NCI-H460 (cell line): ENCODE data around the gene PDHB. TPM values are rescaled to one million over a fixed set of nuclear protein-coding genes. Genes with fewer than 3 reads are reported as not detected.
A peak's percentile ranks its signal among the peaks of the same experiment; 100 is the strongest.
"Not testable (repeated sequence)": the region's sequence is repeated elsewhere in the genome, so short reads cannot be mapped to it uniquely, and the experiment has no call there.

ENCODE experiments used
- DNase-seq: peaks from one replicate; pipeline ENCODE4 v3.0.0-alpha.2; 2016; ENCODE audit warnings: low read depth; ENCODE audit errors: extremely low read depth
- total RNA-seq: library from RNA; depleted of rRNA; stranded (reverse); fragments of >200 nt; shearing (Covaris generic); gene quantifications from 2 replicates; pipeline ENCODE4 v1.2.3, GENCODE V29; 2014

PDHB gene
- total RNA-seq, 1 experiment from 2014 or later: 73.9 TPM

DNA sequence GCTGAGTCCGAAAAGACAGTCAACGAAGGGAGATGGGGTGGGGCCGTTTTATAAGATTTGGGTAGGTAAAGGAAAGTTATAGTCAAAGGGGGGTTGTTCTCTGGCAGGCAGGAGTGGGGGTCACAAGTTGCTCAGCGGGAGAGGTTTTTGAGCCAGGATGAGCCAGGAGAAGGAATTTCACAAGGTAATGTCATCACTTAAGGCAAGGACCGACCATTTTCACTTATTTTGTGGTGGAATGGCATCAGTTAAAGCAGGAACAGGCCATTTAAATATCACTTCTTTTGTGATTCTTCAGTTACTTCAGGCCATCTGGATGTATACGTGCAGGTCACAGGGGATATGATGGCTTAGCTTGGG lies 7.3 kb upstream of the PDHB start:
- not testable (repeated sequence) for DNase-seq

DNA sequence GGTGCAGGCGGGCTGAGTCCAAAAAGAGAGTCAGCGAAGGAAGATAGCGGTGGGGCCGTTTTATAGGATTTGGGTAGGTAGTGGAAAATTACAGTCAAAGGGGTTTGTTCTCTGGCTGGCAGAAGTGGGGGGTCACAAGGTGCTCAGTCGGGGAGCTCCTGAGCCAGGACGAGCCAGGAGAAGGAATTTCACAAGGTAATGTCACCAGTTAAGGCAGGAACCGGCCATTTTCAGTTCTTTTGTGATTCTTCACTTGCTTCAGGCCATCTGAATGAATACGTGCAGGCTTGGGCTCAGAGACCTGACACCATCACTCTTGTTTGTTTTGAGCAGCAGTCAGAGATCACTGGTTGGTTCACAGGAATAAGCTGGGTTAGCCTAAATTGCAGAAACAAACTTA lies 3.6 kb upstream of the PDHB start:
- DNase-seq: not testable (repeated sequence)

DNA sequence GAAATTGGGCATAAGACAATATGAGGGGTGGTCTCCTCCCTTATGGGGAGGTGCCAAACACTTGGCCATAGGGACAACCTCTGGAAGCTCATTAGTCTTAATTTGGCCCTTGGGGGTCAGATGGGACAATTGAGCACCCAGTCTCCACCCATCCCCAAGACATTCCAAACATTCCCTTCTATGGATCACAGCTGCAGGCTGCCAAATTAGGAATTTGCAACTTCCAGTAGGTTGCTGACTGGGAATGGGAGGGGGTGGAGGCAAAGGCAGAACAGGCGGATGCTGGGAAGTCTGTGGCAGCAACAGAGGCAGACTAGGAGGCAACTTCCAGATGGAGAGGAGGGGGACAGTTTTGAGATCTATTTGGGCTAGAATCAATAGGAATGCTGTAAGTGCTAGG lies 1.4 kb upstream of the PDHB start:
- no peak for DNase-seq

DNA sequence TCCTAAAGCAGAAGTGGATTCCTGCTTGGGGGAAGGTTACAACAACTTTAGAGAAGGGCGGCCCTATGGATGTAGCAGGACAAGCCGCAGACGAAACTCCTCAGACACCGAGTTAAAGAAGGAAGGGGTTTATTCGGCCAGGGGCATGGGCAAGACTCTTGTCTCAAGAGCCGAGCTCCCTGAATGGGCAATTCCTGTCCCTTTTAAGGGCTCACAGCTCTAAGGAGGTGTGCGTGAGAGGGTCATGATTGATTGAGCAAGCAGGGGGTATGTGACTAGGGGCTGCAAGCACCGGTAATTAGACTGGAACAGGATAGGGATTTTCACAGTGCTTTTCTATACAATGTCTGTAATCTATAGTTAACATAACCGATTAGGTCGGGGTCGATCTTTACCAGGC lies 879 bp upstream of the PDHB start:
- no peak for DNase-seq

DNA sequence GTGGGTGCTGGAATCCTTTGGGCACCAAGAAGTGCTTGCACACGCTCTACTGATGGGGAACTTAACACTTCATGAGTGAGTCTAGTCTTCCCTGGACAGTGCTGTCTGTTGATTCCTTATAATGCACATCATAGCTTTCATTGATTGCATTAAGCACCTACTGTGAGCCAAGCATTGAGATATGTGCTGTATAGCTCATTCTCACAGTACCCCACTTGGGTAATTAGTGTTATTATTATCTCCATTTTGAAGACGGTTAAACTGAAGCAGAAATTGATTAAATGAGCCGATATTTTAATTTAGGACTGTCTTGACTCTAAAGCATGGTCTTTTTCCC lies 504 bp upstream of the PDHB start:
- DNase-seq: no peak

DNA sequence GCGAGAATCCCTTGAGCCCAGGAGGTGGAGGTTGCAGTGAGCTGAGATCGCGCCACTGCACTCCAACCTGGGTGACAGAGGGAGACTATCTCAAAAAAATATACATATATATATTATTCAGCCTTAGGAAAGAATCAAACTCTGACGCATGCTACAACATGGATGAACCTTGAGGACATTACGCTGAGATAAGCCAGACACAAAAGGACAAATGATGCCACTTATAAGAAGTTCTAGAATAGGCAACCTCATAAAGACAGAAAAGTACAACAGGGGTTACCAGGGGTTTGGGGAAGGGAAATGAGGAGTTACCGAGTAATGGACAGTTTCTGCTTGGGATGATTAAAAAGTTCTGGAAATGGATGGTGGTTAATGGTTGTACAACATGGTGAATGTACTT lies 727 bp downstream of the PDHB start:
- no peak for DNase-seq

DNA sequence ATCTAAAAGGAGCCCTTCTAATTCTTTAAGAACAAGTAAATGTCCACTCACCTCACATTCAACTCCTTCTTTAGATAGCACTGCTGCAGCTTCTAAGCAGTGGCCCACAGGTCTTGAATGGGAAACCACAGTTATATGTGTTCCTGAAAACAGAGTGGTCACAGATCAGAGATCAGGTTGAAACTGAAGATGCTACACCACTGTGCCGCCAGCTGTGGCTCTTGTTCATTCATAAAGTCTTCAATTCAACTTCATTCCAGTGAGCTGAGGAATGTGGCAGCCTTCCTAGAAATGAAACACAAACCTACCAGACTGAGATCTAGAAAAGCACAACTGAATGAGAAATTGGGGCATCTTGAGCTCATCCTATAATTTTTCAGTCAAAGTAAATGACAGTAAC lies 4.0 kb downstream of the PDHB start:
- no peak for DNase-seq

DNA sequence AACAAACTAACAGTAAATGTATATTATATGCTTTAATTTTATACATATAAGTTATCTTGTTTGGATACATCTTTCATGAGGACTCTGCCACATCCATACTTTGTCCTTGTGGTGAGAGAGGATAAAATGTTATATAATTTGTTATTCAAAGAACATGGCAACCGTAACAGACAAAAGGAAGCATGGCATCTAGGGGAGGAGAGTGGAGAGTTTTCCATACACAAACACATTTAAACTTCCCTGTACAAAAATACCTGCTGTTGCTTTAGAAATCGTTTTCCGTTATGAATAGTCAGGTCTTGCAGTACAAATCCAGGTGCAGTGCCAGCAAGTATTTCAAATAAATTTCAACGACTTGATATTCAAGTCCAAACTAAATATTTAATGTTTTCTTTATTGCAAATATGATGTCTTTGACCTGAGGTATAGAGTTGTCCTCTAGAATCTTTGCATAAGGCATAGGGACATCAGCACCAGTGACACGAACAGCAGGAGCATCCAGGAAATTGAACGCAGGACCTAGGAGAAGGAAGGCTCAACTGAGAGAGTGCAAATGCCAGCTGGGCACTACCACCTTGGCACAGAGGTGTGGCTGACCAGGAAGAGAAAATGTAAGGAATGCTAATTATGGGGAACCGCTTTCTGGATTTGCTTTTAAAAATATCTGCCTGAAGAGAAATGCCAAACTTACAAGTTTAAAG lies 5.8 kb downstream of the PDHB start:
- no peak for DNase-seq

DNA sequence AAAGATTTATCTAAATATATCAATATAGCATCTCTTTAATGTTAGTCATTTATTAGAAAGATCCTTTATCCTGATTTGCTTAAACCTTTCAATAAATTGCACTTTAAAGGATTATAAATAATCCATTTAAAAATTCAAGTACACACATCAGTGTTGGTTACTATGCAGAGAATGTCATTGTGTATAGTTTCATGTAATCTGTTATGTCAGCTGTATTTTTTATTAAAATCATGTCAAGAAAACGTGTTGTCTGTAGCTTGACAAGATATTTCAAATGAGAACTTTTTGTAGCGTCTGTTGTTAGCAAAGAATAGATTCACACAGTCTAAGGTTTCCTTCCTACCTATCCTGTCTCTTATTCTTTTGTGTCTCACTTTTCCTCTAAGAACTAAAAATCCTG lies 7.8 kb downstream of the PDHB start:
- DNase-seq: no peak

DNA sequence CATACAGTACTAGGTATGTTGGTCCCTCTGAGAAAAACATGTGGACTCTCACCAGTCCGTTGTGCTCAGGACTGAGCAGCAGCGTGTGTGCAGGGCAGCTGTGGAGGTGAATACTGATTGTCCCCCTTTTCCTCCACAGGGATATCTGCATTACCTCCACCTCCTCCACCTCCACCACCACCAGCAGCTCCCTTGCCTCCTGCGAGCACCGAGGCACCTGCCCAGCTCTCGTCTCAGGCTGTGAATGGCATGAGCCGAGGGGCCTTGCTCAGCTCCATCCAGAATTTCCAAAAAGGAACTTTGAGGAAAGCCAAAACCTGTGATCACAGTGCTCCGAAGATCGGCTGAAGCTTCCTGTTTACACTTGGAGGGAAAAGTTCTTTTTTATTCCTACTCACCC lies 9.0 kb downstream of the PDHB start:
- no peak for DNase-seq

DNA sequence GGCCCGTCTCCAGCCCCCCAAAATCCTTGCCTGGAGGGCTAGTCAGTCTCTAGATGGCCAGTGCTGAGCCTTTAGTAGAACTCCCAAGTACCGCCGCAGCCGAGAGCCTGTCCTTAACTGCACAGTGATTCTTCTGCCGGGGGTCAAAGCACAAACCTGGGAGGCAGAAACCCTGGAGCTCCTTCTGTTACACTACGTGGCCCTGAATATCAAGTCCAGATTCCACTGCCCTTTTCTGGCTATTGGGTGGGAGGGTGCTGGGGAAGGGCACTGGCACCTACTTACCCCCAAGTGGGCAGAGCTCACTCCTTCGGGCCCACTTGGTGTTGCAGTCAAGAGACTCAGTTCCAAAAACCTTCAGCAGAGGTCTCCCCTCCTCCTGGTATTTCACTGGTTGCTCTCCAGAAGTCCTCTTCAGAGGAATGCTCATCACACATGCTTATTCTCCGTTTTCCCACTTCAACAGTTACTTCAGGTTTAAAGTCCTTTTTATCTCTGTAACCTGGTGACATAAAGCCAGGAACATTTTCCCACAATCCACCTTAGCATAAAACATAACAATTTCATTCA lies 10.8 kb downstream of the PDHB start:
- DNase-seq: peak; percentile 16

DNA sequence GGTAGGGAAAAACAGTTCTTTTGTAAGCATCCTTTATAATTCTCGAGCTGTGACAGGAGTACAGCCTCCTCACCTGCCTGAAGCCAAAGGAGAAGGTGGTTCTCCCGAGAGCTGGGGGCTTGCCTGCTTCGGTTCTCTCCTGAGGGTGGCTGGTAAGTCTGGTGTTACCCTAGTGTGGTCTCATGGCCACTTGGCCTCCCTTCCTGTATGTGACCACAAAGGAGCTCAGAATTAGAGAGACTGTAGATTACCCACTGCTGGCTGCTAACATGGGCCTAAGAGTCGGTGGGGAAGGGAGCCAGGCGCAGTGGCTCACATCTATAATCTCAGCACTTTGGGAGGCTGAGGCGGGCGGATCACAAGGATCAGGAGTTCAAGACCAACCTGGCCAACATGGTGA lies 12.6 kb downstream of the PDHB start:
- no peak for DNase-seq

DNA sequence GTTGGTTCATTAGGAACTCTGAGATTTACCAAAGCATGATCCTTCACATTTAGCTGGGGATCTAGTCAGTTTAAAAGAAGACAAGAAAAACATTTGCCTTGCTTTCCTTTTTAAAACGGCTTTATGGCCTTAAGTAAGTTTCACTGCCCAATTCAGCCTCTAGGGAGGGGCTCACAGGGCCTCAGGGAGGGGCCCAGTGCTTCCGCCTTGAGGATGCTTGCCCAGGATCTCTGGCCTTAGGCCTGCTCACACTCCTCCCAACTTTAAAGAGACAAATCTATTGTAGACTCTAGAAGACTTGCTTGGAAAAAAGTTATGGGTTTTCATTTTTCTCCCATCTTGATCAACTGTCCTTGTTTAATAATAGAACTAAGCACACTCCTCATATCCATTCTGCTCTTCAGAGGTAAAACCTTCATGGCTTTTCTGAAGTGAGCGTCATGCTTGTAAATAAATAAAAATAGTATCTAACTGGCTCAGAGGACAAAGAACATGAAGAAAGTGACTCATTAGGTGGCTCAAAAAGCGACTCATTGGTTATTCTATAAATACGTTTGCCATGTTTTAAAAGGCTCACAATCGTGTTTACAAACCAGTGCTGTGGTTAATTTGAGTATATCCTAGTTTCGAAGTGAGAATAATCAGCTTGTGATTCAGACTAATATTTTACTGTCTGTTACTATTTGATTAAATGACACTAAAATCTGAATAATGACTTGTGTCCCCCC lies 13.7 kb downstream of the PDHB start:
- no peak for DNase-seq

DNA sequence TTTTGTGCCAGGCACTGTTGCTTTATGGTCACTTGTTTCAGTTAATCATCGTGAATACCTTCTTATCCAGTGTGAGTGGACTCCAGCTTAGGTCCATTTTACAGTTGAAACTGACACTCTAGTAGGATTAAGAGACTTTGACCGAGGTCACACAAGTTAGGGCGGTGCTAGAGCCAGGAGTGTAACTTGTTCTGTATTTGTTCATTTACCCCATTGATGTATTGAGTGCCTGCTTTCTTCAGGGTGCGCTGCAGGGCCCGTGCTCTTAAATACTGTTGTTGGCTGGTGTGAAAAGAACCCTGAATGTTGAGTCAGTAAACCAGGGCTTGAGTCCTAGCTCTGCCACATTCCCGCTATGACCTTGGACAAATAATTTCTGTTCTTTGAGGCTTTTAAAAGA lies 15.4 kb downstream of the PDHB start:
- DNase-seq: no peak

DNA sequence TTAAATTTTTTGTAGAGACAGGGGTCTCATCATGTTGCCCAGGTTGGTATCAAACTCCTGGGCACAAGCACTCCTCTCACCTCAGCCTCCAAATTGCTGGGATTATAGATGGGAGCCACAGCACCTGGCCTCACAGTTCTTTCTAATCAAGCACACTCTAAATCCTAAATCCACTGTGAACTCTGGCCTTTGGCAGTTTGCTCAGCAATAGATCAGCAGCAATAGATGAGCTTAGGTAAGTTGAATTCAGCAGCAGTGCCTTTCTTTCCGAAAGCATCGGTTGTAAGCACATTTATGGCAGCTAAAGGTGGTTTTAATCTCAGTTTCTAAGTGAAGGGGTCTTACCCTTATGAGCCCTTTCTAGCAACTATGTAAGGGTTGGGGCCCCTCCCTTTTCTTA lies 16.6 kb downstream of the PDHB start:
- DNase-seq: no peak

DNA sequence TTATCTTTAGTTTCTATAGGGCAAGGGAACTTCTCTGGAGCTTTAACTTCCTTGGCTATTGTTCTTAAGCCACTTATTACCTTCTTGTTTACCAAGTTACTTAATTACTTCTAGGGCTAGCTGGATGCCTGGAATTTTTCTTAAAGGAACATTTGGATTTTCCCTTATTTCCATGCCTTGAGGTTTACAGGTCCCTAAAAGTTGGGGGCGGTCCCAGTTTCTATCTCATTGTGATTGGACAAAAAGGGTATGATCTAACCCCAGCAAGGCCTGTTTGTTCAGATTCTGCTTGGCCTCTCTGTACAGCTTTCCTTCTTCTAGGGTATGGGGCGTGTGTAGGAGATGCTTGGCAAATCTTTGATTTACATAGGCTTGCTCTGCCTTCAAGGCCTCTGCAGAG lies 17.4 kb downstream of the PDHB start:
- DNase-seq: no peak

DNA sequence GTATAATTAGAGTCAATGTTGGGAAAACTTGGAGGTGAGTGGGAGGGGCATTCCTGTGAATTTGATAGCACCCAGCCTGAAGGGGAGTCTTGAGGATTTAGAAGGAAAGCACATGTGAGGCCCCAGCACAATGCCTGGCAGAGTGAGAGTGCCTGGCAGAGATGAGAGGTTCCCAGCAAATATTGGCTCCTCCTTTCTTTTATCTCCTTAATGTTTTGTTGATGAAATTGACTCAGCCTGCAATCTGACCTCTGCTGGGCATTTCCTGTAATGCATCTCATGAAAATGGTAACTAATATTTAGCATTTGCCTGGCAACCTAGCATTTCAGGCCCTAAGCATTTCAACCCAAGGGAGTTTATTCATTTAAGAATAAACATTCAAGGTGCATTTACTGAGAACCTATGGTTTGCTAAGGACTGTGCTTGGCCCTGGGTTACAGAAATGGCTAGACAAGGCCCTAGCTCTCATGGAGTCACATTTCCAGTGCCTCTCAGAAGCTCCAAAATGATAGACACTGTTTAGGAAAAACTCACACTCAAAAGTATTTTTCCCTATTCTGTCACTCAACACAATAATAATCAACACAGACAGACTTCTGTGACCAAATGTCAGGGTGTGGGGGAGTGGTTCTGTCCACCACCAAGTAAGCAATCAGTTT lies 19.0 kb downstream of the PDHB start:
- peak; percentile 46 for DNase-seq

DNA sequence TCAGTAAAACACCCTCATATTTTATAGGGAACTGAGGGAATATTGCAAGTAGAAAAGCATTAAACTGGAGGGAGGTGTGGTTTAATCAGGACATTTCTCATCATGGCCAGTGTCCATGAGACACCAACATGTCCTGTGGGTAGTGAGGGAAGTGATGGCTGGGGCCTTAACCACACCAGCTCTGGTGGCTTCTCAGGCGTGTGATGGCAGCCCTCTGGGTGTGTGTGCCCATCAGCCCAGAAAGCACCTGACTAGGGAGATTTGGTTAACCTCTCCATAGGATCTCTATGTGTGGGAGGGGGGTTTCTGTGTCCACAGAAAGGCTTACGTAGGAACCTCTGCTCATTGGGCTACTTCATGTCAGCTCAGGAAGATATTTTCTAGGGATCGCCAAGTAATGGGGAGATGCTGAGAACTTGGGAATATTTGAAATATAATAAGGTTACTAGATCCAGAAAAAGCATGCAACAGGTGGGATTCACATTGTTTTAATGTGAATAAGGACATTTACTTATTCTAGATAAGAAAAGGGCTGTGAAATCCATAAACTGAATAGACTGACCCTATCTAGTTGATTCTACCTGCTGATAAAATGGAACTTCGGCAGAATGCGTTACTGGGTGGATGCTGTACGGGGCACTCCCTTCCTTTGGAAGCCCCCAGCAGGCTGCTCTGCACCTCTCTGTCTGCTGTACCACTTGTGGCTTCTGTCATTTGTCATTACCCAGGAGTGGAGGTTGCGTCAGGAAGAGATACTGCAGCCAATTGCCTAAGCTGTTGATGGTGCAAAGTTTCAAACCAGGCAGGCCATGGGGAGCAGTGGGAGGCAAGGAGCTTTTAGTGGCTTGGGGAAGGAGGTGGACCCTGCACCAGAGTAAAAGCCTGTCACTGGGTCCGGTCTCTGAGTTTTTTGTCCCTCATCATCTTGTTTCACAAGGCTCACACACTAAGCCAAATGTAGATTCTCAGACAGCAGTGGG lies 21.5 kb downstream of the PDHB start:
- DNase-seq: no peak

DNA sequence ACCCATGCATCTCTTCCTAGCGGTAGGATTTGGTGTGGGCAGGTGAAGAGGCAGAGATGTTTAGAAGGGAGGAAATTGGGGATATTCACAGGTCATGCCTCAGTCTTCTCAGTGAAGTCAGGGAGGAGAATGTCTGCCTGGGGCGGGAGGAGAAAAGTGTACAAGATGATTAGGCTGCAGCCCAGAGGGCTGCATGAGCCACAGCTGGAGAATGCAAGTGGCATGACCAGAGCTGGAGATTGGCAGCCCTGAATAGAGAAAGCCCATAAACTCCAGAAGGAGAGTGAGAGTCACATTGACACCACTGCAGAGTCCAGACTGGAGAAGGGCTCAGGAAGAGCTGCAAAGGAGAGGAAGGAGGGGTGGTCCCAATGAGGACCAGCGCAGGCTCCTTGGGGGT lies 22.6 kb downstream of the PDHB start:
- DNase-seq: no peak

DNA sequence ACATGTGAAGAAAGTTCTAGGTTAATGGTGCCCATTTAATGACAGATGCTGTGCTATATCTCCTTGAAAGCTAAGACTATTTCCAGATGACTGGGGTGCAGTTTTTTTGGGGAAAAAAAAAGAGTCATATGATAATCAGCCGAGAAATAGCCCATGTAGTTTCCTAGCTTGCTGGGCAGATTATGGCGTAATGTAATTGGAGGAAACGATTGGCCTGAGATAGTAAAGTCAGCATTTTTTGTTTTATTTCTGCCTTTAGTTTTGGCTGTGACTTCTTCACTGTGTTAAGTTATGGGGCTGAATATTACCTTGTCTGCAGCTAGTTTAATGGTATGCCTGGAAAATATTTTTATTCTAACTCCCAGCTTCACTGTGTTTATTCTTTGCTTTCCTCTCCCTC lies 24.0 kb downstream of the PDHB start:
- no peak for DNase-seq

DNA sequence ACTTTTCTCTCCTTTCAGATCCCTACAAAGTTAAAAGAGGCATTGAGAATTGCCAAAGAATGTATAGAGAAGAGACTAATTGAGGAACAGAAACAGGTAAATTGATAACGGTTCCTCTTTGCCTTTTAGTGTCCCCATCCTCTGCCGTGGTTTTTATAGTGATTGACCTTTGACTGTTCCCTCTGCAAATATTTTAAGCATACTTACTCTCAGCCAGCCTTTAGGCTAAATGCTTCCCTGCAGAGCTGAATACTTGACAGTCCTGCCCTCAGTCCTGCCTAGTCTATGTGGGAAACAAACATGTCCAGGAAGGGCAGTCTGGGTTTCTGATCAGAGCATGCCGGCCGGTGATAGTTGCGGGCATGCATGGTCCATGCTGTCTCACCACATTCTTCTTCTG lies 24.7 kb downstream of the PDHB start:
- DNase-seq: no peak
